Upper lobe of right lung (tissue), 1 donor: ENCODE results near the gene SWT1. TPM values are rescaled to one million over a fixed set of nuclear protein-coding genes. Genes with fewer than 3 reads are reported as not detected.

ENCODE experiments used
- ATAC-seq: fragments of 200-7000 bp; cut with Tn5 transposase; one replicate; pipeline ENCODE4 v1.9.1; 2020; ENCODE audit warnings: mild to moderate bottlenecking, moderate library complexity
- DNase-seq: peaks from one replicate; pipeline ENCODE4 v3.0.0-alpha.2; 2020
- H3K27ac ChIP-seq: fragments of 200-600 bp; one replicate; pipeline ENCODE4 v1.8.0; 2022
- H3K27me3 ChIP-seq: fragments of 200-600 bp; one replicate; pipeline ENCODE4 v1.8.0; 2022; ENCODE audit warnings: mild to moderate bottlenecking
- H3K36me3 ChIP-seq: fragments of 200-600 bp; one replicate; pipeline ENCODE4 v1.8.0; 2022
- H3K4me1 ChIP-seq: fragments of 200-600 bp; one replicate; pipeline ENCODE4 v1.8.0; 2022
- H3K4me3 ChIP-seq: fragments of 200-600 bp; one replicate; pipeline ENCODE4 v1.8.0; 2022; ENCODE audit warnings: mild to moderate bottlenecking
- H3K9me3 ChIP-seq: fragments of 200-600 bp; one replicate; pipeline ENCODE4 v1.8.0; 2022
- intact Hi-C: fragments of 100-400 bp; cut with DNase I; formaldehyde crosslinking; loops from one replicate; pipeline ENCODE4 v1.11.0; 2022
- total RNA-seq: library from RNA; stranded (reverse); fragmentation: NEBNext Ultra II Directional; extraction: Animal tissue kit (Norgen Biotek cat#: 25700); gene quantifications from one replicate; pipeline ENCODE4 v1.2.1, GENCODE V29; 2021
- TF ChIP-seq, protein P1 (sequence below): fragments of 200-600 bp; IDR thresholded peaks from one replicate; pipeline ENCODE4 v1.8.0; 2022; ENCODE audit warnings: antibody characterized with exemption
- donor health status: DM: no; HTN: yes; CAD: no; lungs with severe emphysema.

Gene SWT1
- total RNA-seq, 1 donor from 2014 or later, result 7.2 TPM

DNA sequence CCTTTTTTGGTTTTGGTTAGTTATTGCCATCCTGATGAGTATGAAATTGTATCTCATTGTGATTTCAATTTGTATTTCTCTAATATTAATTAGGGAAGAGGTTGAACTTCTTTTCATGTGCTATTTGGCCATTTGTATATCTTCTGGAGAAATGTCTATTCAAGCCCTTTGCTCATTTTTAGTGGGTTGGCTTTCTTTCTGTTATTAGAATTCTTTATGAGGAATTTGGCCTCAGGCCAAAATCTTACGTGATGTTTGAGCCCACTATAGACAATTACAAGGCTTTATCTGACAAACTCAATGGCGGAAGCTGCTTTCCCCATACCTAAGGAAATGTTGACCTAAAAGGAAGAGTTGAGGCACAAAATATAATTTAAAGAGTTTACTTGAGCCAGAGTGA is 127.1 kb downstream of the SWT1 start:
- no peak for ATAC-seq
- no peak overlapping the region for H3K4me3 ChIP-seq
- no peaks in the 10 kb centered on the region for H3K36me3 ChIP-seq
- no peaks in the 10 kb centered on the region for H3K9me3 ChIP-seq
- no peak for DNase-seq
- TF ChIP-seq, protein P1, sequence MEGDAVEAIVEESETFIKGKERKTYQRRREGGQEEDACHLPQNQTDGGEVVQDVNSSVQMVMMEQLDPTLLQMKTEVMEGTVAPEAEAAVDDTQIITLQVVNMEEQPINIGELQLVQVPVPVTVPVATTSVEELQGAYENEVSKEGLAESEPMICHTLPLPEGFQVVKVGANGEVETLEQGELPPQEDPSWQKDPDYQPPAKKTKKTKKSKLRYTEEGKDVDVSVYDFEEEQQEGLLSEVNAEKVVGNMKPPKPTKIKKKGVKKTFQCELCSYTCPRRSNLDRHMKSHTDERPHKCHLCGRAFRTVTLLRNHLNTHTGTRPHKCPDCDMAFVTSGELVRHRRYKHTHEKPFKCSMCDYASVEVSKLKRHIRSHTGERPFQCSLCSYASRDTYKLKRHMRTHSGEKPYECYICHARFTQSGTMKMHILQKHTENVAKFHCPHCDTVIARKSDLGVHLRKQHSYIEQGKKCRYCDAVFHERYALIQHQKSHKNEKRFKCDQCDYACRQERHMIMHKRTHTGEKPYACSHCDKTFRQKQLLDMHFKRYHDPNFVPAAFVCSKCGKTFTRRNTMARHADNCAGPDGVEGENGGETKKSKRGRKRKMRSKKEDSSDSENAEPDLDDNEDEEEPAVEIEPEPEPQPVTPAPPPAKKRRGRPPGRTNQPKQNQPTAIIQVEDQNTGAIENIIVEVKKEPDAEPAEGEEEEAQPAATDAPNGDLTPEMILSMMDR, result no peak
- no peaks in the 10 kb centered on the region for H3K27me3 ChIP-seq
- no peaks in the 10 kb centered on the region for H3K4me1 ChIP-seq
- H3K27ac ChIP-seq, result no peak overlapping the region
- intact Hi-C loops, result no loop called here

DNA sequence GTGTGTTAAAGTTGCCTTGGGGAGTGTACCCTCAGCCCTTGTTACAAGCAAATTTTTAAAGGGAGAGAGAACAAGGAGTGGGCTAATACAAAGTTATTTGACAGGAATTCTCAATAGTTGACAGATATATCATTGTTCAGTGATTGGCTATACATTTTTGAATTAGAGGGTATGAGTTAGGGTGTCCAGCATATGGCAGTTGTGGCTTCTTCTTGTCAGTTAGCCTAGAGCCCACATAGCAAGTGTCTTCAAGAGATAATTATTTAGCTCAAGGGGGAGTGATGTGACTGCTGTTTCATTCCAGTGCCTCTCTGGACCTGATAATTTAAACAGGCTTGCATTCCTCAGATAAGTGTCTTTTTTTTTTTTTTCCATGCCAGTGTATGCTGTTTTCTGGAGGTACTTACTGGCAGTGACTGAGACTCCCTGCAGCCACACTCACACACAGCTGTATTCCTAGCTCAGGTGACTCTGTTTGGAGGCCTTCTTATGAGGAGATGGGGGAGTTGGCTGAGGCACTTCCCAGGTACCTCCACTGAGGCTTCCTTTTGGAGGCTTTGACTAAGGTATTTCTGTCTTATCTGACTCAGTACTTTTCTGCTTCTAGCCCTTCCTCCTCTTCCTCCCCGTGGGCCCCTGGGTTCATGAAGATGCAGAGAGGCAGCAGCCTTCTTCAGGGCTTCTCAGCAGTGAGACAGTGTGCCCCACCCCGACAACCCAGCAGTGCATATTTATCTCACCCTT is 127.7 kb downstream of the SWT1 start:
- ATAC-seq (peak; percentile 22), DNase-seq (no peak)
- intact Hi-C loops, result no loop called here
- no peaks in the 10 kb centered on the region for H3K9me3 ChIP-seq
- H3K27me3 ChIP-seq, result no peaks in the 10 kb centered on the region
- TF ChIP-seq, protein P1, result no peak
- H3K4me1 ChIP-seq, result no peaks in the 10 kb centered on the region
- no peak overlapping the region for H3K4me3 ChIP-seq
- H3K27ac ChIP-seq, result no peak overlapping the region
- no peaks in the 10 kb centered on the region for H3K36me3 ChIP-seq

DNA sequence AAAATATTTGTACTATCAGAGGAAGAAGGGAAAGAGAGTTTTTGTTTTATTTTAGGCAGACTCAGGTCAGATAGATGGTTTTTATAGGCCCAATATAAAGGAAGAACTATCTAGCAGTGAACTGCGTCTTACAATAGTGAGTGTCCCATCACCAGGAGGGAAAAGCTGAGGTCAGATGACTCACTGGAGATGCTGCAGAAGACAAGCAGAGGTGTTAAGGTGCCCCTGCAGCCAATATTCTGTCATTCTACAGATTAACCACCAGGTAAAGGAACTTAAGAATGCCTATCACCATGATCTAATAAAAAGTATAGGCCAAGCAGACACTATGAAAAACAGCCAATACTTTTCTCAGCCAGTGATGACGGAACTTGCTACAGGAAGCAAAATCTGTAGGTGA is 130.5 kb downstream of the SWT1 start:
- Histone ChIP-seq H3K9me3 (no peaks in the 10 kb centered on the region), H3K36me3 (no peaks in the 10 kb centered on the region), H3K27ac (no peak overlapping the region), H3K4me3 (no peak overlapping the region), H3K4me1 (no peaks in the 10 kb centered on the region), H3K27me3 (no peaks in the 10 kb centered on the region)
- intact Hi-C loops, result no loop called here
- DNase-seq (no peak), ATAC-seq (no peak)
- TF ChIP-seq, protein P1, result no peak

DNA sequence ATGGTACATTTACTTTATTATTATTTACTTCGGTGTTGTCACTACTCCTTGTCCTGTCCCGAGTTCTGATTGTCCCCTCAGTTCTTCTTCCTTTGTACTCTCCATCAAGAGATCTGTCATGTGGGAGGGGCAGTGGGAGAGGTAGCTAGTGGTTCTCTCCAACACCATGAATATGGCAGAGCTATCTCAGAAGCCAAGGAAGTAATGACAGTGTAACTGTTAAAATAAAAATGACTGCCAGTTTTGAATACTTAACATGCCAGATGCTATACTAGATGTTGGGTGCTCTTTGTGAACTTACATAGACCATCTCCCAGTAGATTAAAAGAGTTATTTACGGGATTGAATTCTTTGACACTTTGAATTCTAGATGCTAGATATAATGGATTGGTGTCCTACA is 131.5 kb downstream of the SWT1 start:
- Histone ChIP-seq H3K4me1 (no peaks in the 10 kb centered on the region), H3K9me3 (no peaks in the 10 kb centered on the region), H3K27me3 (no peaks in the 10 kb centered on the region), H3K27ac (no peak overlapping the region), H3K36me3 (no peaks in the 10 kb centered on the region), H3K4me3 (no peak overlapping the region)
- ATAC-seq (no peak), DNase-seq (no peak)
- TF ChIP-seq, protein P1, result no peak
- intact Hi-C loops, result no loop called here

DNA sequence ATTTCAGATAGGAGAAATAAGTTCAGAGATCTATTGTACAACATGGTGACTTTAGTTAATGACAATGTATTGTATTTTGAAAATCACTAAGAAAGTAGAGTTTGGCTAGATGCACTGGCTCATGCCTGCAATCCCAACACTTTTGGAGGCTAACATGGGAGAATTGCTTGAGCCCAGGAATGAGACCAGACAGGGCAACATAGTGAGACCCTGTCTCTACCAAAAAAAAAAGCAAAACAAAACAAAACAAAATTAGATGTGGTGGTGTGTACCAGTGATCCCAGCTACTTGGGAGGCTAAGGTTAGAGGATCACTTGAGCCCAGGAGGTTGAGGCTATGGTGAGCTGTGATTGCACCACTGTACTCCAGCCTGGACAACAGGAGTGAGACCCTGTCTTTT is 132.9 kb downstream of the SWT1 start:
- TF ChIP-seq, protein P1, result no peak
- no peak overlapping the region for H3K27ac ChIP-seq
- DNase-seq (no peak), ATAC-seq (no peak)
- peaks cover 9% of the 10 kb centered on the region for H3K36me3 ChIP-seq
- no peaks in the 10 kb centered on the region for H3K4me1 ChIP-seq
- no peaks in the 10 kb centered on the region for H3K9me3 ChIP-seq
- intact Hi-C loops, result no loop called here
- no peak overlapping the region for H3K4me3 ChIP-seq
- no peaks in the 10 kb centered on the region for H3K27me3 ChIP-seq

DNA sequence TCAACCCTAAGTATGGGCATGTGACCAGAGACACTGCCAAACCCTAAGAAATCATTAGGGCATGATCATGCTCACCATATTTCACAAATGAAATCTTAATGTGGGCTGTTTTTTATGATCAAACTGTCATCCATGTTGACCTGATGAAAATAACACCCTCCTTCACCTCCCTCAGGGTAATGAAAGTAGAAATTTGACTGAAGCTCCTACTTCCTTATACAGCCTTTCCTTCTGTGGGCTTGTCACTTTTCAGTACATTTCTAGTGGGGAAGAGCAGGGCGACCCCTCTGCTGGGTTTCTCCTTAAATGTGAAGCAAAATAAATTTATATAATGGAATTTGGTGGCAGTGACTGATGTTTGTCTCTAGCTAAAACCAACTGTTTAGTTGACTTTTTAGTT is 134.2 kb downstream of the SWT1 start:
- no peaks in the 10 kb centered on the region for H3K27me3 ChIP-seq
- DNase-seq, result no peak
- no peak overlapping the region for H3K4me3 ChIP-seq
- H3K4me1 ChIP-seq, result no peaks in the 10 kb centered on the region
- intact Hi-C loops, result no loop called here
- no peak overlapping the region for H3K27ac ChIP-seq
- H3K9me3 ChIP-seq, result no peaks in the 10 kb centered on the region
- peaks cover 21% of the 10 kb centered on the region for H3K36me3 ChIP-seq
- no peak for ATAC-seq
- TF ChIP-seq, protein P1, result no peak
